ENCODE results near the gene MCUB. TPM values are rescaled to one million over a fixed set of nuclear protein-coding genes. Genes with fewer than 3 reads are reported as not detected.

Gene MCUB
- total RNA-seq, 1 donor from 2014 or later, result 29.2 TPM

DNA sequence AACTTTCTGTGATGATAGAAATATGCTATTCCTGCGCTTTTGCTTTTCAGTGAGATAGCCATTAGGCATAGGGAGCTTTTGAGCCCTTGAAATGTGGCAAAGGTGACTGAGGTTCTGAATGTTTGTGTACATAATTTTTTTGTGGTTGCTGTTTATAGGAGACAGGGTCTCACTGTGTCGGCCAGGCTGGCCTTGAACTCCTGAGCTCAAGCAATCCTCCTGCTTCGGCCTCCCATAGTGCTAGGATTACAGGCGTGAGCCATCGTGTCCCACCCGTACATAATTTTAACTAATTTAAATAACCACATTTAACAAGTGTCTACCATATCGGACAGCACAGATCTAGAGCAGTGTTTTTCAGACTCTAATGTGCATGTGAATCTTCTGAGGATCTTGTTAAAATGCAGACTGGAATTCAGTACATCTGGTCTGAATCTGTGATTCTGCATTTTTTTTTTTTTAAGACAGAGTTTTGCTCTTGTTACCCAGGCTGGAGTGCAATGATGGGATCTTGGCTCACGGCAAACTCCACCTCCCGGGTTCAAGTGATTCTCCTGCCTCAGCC, 97.9 kb downstream of the MCUB start:
- DNase-seq (ENCODE audit: low read depth), result no peak
- Histone ChIP-seq H3K27me3 (ENCODE audit: control insufficient read depth, insufficient read depth, low read length) (no peaks in the 10 kb centered on the region), H3K4me3 (ENCODE audit: low read depth, low read length) (no peak overlapping the region), H3K36me3 (ENCODE audit: control insufficient read depth, insufficient read depth, low read length) (no peaks in the 10 kb centered on the region)
- TF ChIP-seq CTCF (IDR thresholded peaks at IDR 0.05; ENCODE audit: insufficient read depth, low read length, poor library complexity, severe bottlenecking), result no peak

DNA sequence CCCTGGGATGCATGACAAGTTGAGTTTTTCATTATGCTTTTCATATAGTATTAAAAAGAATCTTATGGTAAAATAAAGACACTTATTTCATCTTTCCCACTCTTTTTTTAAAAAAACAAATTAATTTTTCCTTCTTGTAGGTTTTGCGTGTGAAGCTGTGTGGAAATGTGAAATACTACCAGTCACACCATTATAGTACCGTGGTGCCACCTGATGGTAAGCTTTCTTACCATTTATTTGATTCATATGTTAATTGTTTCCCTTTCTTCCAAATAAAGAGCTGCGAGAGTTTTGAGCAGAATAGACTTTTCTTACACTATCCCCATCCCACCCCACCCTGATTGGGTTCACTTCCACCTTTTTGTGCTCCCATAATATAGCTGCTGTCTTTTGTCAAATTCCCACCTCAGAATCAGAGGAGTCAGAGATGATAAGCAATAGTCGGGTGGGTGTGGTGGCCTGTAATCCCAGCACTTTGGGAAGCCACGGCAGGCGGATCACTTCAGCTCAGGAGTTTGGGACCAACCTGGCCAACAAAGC, 98.9 kb downstream of the MCUB start:
- no peak overlapping the region for H3K4me3 ChIP-seq (ENCODE audit: low read depth, low read length)
- DNase-seq (ENCODE audit: low read depth), result no peak
- no peaks in the 10 kb centered on the region for H3K27me3 ChIP-seq (ENCODE audit: control insufficient read depth, insufficient read depth, low read length)
- H3K36me3 ChIP-seq (ENCODE audit: control insufficient read depth, insufficient read depth, low read length), result no peaks in the 10 kb centered on the region
- no peak for TF ChIP-seq CTCF (IDR thresholded peaks at IDR 0.05; ENCODE audit: insufficient read depth, low read length, poor library complexity, severe bottlenecking)

- DNase-seq (ENCODE audit: low read depth), result no peak
- Histone ChIP-seq H3K4me3 (ENCODE audit: low read depth, low read length) (no peak overlapping the region), H3K36me3 (ENCODE audit: control insufficient read depth, insufficient read depth, low read length) (no peaks in the 10 kb centered on the region), H3K27me3 (ENCODE audit: control insufficient read depth, insufficient read depth, low read length) (no peaks in the 10 kb centered on the region)
- TF ChIP-seq CTCF (IDR thresholded peaks at IDR 0.05; ENCODE audit: insufficient read depth, low read length, poor library complexity, severe bottlenecking), result no peak
Measured at GRCh38 chr4:109662116-109662515, 102.1 kb downstream of the MCUB start.

DNA sequence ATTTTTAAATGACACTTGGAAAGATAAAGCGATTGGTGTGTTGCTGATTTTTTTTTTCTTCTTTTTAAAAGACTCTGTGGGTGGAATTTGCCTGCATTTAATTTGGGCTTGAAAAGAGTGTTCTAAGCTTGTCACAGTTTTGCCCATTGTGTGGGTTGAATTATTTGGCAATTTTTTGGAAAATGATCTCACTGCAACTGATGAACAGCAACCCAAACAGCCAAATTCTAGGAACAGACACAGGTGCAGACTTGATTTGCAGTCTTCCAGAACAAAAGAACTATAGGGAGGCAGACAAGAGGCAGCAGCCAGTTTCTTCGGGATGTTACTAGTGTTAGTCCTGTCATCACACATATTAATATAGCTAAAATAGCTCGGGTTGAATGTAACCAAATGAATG, 102.7 kb downstream of the MCUB start:
- Histone ChIP-seq H3K27me3 (ENCODE audit: control insufficient read depth, insufficient read depth, low read length) (no peaks in the 10 kb centered on the region), H3K36me3 (ENCODE audit: control insufficient read depth, insufficient read depth, low read length) (no peaks in the 10 kb centered on the region), H3K4me3 (ENCODE audit: low read depth, low read length) (no peak overlapping the region)
- no peak for TF ChIP-seq CTCF (IDR thresholded peaks at IDR 0.05; ENCODE audit: insufficient read depth, low read length, poor library complexity, severe bottlenecking)
- no peak for DNase-seq (ENCODE audit: low read depth)

GRCh38 chr4:109665783-109666485, 105.9 kb downstream of the MCUB start:
- H3K27me3 ChIP-seq (ENCODE audit: control insufficient read depth, insufficient read depth, low read length), result no peaks in the 10 kb centered on the region
- no peaks in the 10 kb centered on the region for H3K36me3 ChIP-seq (ENCODE audit: control insufficient read depth, insufficient read depth, low read length)
- DNase-seq (ENCODE audit: low read depth), result no peak
- H3K4me3 ChIP-seq (ENCODE audit: low read depth, low read length), result no peak overlapping the region
- TF ChIP-seq CTCF (IDR thresholded peaks at IDR 0.05; ENCODE audit: insufficient read depth, low read length, poor library complexity, severe bottlenecking), result no peak

All from kidney epithelial cell (primary cell).